ENCODE measurements around the gene PHLDB2.

PHLDB2 gene

DNA sequence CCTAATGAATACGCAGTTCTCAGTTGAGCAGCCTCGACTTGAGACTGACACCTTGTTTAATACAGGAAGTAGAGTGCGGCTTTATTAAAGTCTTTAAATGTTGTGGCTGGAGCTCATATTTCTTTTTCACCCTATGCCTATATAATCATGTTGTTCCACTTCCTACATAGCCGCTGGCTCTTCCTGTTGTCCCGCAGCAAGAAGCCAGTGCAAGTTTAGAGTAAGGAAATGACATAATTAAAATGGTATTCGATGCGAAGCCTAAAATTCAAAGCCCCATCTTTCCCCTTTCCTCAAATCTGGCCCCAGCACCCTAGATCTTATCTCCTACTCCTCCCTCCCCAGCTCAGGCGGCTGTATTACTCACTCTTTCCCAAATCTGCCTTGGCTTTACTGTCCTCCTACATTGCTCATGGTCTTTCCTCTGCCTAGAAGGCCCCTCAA is 7.5 kb upstream of the PHLDB2 start:
- no peak for DNase-seq (ENCODE audit: low spot score)

DNA sequence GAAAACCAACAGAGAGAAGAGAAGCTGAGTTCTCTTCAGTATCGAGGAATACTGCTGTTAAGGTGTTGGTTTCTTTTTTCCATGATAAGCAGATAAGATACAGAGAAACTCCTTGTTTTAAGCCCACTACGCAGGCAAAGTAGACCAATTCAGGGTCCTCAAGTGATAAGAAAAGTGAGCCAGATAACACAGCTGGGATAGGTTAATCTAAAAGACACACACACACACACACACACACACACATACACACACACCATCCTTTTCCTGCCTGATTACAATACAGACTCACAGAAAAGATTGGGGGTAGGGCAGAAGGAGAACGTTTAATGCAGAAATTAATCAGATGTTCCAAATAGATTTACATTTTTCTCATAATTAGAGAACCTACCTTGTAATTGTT is 6.5 kb upstream of the PHLDB2 start:
- no peak for DNase-seq (ENCODE audit: low spot score)

DNA sequence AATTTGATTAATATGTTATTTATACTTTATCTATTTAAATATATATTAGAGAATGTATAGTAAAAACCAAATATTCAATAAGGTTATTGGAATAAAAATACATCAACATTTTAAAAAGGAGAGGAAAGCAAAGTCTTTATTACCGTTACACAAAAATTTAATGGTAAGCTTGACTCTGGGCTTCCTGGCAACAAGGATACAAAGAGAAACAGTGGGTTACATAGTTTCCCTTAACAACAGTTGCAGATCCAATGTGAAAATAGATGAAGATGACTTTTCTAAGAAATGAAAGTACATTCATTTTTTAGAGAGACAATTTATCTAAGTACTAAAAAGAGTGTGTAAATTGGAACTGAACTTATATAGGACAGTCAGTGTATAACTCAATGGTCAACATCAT is 6.0 kb upstream of the PHLDB2 start:
- no peak for DNase-seq (ENCODE audit: low spot score)

DNA sequence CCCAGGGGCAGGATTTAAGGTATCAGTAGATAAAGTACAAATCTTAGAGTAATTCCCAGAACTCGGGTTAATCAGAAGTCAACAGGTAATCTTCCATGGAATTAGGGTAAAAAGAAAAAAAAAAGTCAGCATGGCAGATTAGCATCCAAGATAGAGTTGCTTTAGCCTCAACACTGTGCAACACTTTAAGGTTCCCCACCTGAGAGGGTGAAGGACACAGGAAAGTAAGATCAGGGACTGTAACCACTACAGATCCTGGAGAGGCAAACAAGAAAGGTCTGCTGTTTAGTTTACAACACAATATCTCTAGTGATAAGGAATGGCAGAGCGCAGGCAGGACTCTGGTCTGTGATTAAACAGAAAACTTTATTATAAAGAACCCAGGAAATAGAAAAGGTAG is 4.1 kb upstream of the PHLDB2 start:
- DNase-seq (ENCODE audit: low spot score), result no peak

DNA sequence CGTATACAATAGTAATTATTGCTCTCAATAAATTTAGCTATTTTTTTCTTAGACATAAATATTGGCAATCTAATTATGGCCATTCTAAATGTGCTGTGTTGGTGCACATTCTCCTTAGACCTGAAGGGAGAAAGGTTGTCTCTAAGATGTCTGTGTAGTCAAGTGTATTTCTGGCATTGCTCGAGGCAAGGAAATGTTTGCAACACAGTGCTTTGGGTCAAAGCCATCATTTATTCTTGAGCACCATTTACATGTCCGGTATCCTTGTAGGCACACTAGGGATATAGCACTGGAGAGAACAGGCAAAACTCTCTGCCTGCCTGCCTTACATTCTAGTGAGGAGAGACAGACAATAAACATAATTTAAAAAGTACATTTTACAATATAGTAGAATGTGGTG is 2.6 kb upstream of the PHLDB2 start:
- no peak for DNase-seq (ENCODE audit: low spot score)

DNA sequence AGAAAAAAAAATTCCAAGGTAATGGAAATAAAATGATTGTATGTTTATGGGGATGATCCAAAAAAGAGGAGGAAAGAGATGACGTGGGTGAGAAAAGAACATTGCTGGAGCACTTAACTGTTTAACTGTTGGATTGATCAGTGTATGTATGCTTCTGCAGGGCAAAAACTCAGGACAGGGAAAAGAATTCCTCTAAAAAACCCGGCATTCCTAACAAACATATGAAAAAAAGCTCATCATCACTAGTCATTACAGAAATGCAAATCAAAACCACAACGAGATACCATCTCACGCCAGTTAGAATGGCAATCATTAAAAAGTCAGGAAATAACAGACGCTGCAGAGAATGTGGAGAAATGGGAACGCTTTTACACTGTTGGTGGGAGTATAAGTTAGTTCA is 1.6 kb upstream of the PHLDB2 start:
- no peak for DNase-seq (ENCODE audit: low spot score)

DNA sequence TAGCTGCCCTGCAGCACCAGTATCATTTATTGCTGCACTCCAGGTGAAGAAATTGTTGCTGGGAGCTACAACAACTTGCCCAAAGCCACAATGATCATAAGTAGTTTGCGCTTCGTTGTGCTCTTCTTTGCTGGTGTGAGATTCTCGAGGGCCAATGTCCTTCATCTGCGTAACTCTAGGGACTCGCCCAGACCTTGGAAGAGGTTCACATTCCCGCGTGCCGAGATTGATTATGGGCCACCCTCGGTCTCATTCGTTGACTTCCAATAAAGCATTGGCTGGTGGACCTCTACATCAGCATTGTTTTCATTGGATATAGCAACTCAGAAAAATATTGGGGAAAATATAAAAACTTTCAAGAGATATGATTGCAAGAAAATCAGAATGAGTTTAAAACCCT is 423 bp upstream of the PHLDB2 start:
- no peak for DNase-seq (ENCODE audit: low spot score)

DNA sequence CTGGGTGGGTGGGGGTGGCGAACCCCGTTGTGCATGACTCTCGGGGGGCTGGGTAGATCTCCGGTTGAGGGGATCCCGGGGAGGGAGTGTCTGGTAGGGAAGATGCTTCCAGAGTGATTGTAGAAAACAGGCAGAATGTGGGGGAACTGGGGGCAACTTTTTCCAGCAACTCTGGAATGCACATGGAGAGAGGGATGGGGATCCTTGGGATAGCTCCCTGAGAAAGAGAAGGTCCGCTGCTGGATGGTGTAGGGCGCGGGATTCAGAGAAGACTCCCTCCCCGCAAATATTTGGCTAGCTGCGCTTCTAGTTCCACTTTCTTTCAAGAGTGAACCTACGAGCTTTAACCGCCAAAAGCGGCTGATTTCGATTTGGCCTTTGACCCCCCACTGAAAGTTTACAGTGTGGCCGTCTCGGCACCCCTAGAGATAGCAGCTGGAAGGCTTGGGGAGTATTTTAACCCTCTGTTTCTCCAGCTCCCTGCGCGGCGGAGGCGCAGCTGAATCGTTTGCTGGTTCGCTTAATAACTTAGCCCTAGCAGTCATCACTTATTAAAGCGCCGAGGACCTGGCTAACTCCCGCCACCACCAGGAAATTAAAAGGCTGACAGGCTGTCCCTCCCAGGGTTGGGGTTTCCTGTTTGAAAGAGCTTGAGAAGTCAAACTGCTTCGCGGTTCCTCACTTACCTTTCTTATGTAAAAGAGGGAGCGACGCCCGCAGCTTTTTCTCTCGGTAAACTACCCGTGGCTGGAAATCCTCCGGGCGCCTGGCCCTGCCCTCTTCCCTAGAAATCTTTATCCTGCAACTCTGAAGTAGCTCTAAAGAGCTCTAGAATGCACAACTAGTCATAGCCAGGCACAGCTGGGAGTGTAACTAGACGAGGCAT is 1.2 kb downstream of the PHLDB2 start:
- peak; percentile 76 for DNase-seq (ENCODE audit: low spot score)

DNA sequence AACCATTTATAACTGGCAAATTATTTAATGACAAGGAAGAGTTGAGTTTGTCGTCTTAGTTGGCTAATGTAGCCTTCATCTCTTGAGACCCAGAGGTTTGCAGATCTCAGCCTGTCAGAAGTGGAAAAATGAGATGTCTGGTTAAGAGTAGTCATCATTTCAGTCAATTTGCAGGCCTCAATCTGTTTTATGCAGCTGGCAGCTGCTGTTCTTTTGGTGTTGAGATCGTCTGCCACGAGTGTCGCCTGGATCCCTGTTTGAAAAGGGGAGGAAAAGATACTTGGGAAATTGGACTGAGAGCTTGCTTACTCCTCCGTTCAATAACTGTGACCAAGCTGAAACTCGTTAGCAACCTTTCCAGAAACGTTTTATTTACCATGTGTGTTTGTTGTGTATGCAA is 2.3 kb downstream of the PHLDB2 start:
- DNase-seq (ENCODE audit: low spot score), result no peak

DNA sequence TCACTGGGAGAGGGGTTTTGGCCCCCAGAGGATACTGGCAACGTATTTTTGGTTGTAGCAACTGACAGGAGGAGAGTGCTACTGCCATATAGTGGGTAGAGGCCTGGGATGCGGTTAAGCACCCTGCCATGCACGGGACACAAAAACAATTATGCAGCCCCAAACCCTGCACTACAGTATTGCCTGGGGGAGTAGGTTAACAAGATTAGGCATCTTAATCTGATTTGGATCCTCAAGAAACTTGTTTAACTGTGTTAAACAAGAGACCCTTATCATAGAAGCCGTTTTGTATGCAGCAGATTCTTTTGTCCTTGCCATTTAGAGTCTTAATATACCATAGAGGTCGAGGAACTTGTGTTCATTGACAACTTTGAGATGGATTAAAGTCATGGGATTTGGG is 3.4 kb downstream of the PHLDB2 start:
- DNase-seq (ENCODE audit: low spot score), result no peak

DNA sequence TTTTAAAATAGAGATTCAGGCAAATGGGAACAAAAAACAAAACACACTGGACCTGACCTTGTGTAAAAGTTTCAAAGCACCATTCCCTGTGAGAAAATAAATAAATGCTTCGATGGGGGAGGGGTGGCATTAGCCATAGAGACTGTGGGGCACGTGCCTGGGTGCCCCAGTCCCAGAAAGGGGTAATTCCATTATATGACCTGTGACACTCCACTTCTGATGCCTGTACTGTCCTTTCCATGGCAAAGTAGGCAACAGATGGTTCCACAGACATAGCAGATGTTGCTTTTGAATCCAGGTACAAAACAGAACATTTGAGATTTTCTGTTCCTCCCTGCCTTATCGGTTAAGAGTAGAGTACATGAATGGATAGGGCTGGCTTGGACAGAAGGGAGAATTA is 3.9 kb downstream of the PHLDB2 start:
- DNase-seq (ENCODE audit: low spot score), result no peak

DNA sequence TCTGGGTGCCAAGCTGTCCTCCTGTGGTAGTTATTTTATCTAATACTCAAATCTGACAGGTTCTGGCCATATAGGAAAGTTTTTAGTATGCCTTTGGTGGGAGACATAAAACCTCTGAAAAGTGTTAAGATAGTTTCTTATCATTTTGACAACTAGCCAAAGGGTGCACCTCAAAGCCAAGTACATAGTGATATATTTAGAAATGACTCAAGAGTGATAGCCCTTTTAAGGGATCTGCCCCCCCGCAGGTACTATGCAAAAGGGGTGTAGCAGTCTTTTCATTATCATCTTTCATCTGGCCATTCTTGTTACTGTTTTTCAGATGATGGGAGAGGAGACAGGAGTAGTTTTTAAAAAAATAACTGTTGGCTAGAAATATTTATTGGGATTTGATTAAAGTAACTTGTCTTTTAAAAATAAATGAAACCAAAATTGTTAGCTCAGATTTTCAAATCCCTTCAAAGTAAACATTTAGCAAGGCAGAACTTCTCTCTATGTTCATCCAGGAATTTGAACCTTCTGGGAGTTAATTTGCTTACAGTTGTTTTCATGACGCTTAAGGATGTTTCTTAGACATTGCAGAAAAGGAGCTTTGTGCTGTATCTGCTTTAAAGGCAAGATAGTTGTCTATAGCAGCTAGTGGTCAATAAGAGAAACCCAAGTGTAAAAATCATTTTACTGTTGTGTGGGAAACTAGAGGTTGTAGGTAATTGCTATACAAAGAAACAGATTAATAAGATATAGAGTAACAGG is 5.1 kb downstream of the PHLDB2 start:
- DNase-seq (ENCODE audit: low spot score), result no peak

DNA sequence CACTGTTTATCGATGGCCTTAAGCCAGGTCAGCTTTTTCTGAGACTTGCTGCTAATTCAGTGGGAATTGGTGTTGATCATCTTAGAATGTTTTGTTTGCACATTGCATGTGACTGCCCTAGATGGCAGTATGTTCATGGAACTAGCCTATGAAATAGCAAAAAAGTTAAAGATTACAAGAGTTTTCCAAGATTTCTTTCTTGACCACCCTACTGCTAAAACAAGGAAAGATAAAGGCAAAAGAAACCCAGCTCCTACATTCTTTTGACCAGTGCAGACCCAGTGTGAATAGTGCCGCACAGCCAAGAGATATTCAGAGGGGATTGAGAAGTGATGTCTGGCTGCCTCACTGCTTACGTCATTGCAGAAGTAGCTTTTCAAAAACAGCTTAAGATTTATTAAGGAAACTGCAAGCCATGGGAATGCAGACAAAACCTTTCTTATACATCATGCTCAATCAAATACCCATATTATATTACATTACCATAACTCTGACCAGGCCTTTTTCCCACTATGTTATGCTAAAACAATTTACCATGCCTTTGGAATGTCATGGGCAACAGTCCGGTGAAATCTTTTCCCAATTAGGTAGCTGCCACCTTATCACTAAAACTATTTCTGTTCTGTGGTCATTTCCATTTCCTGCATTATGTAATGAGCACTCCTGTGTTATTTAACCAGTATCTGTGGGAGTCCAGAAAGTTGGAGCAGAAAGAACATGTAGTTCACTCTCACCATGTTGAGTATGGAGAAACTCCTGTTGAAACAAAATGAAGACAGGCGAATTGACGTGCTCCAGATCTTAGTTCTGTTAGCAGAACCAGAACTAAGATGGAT is 6.0 kb downstream of the PHLDB2 start:
- DNase-seq (ENCODE audit: low spot score), result no peak

DNA sequence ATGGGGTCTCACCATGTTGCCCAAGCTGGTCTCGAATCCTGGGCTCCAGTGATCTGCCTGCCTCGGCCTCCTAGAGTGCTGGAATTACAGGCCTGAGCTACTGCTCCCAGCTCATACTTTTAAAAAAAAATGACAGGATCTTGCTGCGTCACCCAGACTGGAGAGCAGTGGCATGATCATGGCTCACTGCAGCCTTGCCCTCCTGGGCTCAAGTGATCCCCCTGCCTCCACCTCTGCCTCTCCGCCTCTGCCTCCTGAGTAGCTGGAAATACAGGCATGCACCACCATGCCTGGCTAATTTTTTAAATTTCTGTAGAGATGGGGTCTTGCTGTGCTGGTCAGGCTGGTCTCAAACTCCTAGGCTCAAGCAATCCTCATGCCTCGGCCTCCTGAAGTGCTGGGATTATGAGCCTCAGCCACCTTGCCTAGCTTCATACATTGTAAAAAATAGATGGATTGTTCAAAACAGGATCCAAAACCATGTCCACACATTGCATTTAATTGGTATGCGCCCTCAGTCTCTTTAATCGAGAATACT is 8.9 kb downstream of the PHLDB2 start:
- DNase-seq (ENCODE audit: low spot score), result no peak

DNA sequence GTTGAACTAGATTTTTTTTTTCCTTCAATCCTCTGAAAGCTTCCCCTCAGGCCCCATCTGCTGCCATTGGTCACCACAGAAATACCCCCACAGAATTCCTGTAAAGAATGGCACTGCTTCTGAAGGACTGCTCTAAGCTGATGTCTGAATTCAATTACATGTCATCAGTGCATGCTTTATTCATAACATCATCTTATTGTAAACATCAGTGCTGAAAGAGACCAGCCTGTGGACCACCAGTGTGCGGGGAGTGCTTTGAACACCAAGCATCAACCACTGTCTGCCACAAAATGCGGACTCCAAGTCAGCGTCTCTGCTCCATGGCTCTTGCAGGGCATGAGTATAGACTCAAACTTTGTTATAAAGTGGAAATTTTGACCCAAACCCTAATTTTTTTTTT is 11.6 kb downstream of the PHLDB2 start:
- no peak for DNase-seq (ENCODE audit: low spot score)

DNA sequence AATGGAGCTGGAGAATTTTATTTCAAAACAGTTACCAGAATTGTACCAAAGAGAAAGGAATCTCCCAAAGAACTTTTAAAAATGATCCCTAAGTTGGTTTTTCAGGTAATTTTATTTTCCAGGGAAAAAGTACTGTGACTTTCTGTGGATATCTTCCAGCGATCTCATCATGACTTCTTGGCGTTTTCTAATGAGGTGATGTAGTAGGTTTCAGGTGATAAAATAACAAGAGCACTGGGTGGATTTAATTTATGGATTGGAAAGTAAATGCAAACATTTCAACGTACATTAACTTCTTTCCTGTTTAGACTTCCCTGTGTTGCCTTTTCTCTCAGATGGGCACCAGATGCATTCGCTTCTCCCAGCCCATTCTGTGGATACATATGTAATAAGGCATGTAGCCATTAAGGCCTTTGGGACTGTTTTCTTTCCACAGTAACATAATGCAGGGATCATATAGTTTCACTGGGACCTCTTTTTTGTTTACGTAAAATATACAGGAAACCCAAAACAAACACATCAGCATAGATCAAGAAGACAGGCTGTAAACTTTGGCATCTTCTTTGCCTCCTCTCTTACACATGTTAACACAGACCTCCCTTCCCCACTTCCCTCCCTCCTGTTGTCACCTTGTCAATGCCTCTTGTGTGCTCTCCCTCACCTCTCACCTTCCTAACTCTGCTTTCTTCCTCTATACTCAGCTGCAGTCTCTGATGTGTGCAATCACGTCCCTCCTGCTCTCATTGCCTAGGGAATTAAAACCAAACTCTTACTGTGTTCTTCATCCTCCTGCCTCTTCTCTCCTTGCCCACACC is 13.0 kb downstream of the PHLDB2 start:
- DNase-seq (ENCODE audit: low spot score), result no peak

DNA sequence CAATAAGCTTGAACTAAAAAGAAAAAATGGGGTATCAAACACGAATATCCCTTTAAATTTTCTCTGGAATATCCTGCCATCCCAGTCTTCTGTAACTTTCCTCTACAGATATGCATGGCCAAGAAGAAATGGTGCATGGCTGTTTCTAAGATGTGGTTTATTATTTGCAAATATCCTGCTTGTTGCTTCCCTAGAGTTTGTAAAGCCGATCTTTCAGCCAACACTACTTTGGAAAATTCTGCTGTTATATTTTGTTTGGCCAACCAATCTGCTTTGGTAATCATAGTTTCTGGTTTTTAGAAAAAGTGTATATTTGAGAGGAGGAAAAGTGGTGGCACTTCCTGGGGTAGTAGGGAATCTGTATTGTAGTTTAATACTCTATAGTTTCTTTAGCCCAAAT is 13.9 kb downstream of the PHLDB2 start:
- no peak for DNase-seq (ENCODE audit: low spot score)

DNA sequence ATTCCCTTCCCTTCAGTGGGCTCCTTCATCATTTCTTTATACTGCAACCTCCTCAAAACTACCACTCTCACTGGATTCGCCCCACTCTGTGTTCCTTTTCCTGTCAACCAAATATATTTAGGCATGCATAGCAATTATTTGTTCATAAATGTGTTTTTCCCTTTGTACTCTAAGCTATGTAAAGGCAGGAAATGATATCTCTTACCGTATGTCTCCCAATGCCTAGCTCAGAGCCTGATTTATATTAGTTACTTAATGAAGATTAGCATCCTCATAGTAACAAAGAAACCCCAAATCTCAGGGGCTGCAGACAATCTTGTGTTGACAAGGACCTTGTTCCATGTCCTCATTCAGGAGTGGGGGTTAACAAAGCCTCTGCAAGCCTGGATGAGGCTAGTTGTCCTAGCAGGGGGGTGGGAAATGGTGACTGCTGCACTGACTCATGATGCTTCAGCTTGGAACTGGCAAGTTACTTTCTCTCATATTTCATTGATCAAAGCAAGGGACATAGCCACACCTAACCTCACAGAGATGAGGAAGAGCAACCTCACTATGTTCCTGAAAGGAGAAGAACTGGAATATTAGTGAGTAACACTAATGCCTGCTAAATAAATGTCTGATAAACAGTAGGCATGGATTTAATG is 15.2 kb downstream of the PHLDB2 start:
- DNase-seq (ENCODE audit: low spot score), result no peak

DNA sequence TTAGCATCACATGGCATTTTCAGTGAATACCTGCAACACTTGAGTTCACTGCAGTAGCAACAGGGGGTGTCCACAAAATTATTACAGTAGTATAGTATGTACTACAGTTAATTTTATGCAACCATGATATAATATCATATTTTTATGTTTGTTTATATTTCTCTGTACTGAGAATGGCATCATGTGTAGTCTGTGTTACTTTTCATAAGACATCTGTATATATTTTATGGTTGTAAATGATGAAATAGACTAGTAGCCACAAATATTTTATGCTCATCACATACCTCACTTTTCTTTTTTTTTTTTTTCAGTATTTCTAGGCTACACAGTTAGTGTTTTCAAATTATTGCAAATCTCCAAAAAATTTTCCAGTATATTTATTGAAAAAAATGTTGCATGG is 22.4 kb downstream of the PHLDB2 start:
- no peak for DNase-seq (ENCODE audit: low spot score)

DNA sequence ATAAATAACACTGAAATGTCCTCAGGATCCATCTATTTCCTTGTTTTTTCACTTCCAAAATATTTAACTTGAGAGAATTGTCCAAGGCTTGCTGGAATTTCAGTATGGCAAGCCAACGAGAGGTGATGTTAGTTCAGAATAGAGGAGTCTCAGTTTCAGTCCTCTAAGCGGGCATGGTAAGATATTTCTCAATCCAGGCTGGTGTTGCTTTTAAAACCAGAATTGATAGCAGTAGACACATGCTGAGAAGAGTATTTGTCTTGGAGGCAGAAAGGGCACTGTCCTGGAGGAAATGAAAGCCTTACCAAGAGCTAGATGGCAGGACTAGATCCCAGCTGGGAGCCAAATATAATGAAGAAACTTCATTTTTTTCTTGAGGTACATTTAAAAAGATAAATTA is 23.1 kb downstream of the PHLDB2 start:
- DNase-seq (ENCODE audit: low spot score), result no peak

DNA sequence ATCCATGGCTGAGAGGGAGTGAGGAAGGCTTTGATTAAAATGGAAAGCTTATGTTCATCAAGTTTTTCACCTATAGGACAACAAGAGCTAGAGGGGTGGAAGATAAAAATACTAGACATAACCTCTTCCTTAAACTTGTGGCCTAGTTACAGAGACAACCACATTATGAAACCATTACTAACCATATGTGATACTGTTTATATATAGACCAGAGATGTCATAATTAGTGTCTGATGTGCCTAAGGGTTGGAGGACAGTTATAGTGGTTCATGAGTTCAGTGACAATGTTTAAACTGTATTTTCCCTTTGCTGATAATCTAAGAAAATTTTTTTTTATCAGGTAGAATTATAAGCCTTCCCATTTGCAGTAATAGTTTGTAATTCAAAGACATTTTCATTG is 23.7 kb downstream of the PHLDB2 start:
- no peak for DNase-seq (ENCODE audit: low spot score)

Data from germinal center (tissue), 1 donor.